ENCODE results near the gene OTOP3.
"Not testable (repeated sequence)": the region's sequence is repeated elsewhere in the genome, so short reads cannot be mapped to it uniquely, and the experiment has no call there.

OTOP3 gene

GRCh38 chr17:74935585-74936469 lies at the start of gene OTOP3:
TSS of gene OTOP3 (plus strand) at chr17:74935898. CDS start at chr17:74935922, 24 bp downstream.
- DNase-seq (ENCODE audit: low spot score), result peak; percentile 61

DNA sequence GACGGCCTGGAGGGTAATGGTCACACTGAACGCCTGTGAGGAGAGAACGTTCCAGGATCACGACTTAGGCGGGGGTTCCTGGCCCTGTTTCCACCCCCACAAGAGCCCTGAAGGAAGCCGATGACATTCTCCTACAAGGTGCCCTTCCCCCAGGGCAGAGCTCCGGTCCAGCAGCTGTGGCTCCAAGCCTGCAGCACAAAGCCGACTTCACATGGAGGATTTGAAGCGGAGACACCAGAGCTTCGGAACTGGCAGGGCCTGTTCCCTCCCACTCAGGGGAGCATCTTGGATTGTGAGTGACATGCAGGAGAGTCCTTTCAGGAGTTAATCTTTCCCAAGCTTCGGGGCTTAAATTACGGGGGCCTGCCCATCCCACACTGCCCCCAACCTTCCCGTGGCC lies 47.2 kb upstream of the OTOP3 start:
- no peak for DNase-seq (ENCODE audit: low spot score)

- DNase-seq (ENCODE audit: low spot score), result no peak
These were observed 45.1 kb upstream of the OTOP3 start for GRCh38 chr17:74890554-74890953.

- DNase-seq (ENCODE audit: low spot score), result no peak
These were observed 43.5 kb upstream of the OTOP3 start for GRCh38 chr17:74892013-74892841.

- no peak for DNase-seq (ENCODE audit: low spot score)
These were observed 42.5 kb upstream of the OTOP3 start, which contains the start of gene FADS6 for GRCh38 chr17:74892974-74893911. TSS of gene FADS6 (minus strand) at chr17:74893633. CDS start at chr17:74893595, 38 bp downstream.

DNA sequence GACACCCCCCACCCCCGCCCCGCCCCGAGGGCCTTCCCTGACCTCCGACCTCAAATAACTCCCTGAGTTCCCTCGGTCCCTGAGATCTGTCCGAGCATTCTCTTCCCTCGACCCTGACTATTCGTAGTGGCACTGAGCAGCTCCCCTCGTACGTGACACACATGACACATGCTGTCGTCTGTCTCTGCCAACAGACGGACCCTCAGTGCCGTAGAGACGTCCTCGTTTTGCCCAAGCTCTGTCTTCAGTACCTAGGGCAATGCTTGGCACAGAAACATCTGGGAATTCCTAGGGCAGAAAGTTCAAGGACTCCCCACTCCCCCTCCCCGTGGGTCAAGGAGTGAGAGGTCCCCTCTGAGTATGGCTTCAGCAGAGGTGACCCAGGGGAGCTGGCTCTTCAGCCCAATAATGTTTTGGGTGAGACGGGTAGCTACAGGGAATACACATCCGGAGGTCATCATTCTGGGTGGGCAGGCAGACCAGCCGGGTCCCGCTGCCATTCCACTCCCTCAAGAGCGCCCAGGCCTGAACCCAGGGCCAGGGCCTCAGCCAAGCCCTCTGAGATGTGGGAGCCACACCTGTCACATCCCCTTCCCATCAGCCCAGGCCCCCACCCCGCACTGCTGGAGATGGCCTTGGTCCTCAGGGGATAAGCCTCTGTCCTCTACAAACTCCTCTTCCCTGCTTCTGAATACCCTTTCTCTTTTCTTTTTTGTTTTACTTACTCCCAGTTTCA lies 41.6 kb upstream of the OTOP3 start:
- no peak for DNase-seq (ENCODE audit: low spot score)

DNA sequence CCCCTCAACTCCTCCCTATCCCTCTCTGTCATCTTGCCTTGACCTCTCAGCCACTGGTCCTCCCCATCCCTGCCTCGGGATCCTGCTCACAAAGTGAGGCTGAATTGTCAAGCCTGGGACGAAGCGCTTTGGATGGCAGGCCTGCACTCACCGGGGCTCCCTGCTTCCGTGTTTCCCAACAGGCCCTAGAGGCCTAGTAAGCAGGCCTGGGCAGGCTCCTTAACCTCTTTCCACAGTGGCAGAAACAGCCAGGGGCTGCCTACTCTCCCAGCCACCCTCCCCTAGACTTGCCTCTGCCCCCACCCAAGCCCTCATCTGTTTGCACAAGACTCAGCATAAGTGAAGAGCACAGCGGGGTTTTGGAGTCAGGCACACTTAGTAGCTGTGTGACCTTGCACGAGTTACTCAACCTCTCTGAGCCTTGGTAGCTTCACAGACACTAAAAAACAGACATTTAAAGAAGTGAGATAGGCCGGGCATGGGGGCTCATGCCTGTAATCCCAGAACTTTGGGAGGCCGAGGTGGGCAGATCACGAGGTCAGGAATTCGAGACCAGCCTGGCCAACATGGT lies 37.2 kb upstream of the OTOP3 start:
- DNase-seq (ENCODE audit: low spot score), result no peak

- no peak for DNase-seq (ENCODE audit: low spot score)
These were observed 35.5 kb upstream of the OTOP3 start for GRCh38 chr17:74900208-74900607.

- DNase-seq (ENCODE audit: low spot score), result no peak
These were observed 34.2 kb upstream of the OTOP3 start for GRCh38 chr17:74901353-74902135.

DNA sequence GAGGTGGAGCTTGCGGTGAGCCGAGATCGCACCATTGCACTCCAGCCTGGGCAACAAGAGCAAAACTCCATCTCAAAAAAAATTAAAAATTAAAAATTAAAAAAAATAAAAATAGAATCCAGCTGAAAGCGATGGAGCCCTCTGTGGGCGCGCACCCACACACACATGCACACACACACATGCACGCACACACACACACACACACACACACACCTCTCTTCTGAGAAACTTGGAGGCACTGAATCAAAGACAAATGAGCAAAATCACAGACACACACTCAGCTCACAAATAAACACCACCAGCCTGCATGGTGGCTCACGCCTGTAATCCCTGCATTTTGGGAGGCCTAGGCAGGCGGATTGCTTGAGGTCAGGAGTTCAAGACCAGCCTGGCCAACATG lies 32.7 kb upstream of the OTOP3 start:
- DNase-seq (ENCODE audit: low spot score), result no peak

DNA sequence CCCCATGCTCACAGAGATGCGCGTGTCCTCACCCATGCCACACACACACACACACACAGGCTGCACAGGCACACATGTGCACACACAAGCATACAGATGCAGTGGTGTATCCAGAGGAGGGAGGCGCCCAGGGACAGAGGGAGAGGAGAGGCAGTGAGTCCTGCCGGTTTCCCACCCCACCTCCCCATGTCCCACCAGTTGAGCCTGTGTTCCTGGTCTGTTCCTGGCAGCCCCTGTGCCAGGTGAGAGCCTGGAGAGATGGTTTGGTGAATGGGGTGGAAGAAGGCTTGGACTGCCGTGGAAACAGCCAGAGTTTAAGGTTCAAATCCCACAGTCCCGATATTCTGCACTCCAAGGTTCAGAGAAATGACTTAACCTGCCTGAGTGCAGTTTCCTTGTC lies 32.0 kb upstream of the OTOP3 start:
- no peak for DNase-seq (ENCODE audit: low spot score)

- DNase-seq (ENCODE audit: low spot score), result no peak
These were observed 30.9 kb upstream of the OTOP3 start for GRCh38 chr17:74904687-74905409.

DNA sequence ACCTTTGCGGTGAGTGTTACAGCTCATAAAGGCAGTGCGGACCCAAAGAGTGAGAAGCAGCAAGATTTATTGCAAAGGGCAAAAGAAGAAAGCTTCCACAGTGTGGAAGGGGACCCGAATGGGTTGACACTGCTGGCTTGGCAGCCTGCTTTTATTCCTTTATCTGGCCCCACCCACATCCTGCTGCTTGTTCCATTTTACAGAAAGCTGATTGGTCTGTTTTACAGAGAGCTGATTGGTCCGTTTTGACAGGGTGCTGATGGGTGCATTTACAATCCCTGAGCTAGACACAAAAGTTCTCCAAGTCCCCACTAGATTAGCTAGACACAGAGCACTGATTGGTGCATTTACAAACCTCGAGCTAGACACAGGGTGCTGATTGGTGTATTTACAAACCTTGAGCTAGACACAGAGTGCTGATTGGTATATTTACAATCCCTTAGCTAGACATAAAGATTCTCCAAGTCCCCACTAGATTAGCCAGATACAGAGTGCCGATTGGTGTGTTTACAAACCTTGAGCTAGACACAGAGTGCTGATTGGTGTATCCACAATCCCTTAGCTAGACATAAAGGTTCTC lies 29.4 kb upstream of the OTOP3 start:
- not testable (repeated sequence) for DNase-seq (ENCODE audit: low spot score)

GRCh38 chr17:74907012-74907411 lies 28.7 kb upstream of the OTOP3 start:
- DNase-seq (ENCODE audit: low spot score), result no peak

DNA sequence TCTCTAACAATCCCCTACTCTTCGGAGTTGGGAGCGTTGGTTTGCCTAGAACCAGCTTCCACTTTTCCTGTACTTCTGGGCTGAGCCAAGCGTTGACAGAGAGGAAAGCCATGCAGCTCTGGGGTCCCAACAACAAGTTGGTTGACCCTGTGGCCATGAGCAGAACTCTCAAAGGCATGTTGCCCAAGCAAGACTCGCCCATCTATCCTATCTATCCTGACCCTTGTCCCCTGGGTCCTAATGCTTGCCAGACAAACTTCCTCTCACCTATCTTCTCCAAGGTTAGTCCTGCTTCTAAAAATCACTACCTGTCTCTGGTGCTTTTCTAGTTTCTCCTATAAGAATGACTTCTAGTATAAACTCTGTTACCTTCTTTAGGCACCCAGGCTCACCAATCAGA lies 26.6 kb upstream of the OTOP3 start:
- DNase-seq (ENCODE audit: low spot score), result not testable (repeated sequence)

GRCh38 chr17:74911423-74911822 lies 24.3 kb upstream of the OTOP3 start:
- not testable (repeated sequence) for DNase-seq (ENCODE audit: low spot score)

- DNase-seq (ENCODE audit: low spot score), result no peak
These were observed 19.4 kb upstream of the OTOP3 start for GRCh38 chr17:74916136-74916850.

- DNase-seq (ENCODE audit: low spot score), result no peak
These were observed 18.9 kb upstream of the OTOP3 start for GRCh38 chr17:74916851-74917199.
